Measurements from ENCODE around the gene GDF15.

GRCh38 chr19:18385675-18386542 is at the start of gene GDF15:
- TF ChIP-seq CTCF (IDR thresholded peaks at IDR 0.05 in 2 of 3, conservative IDR thresholded peaks at IDR 0.05 in 1 of 3; ENCODE audit: borderline replicate concordance in 1 of 3, insufficient read depth in 1 of 3, low read depth in 2 of 3, low read length in 2 of 3) = peak in 2 of 3 experiments; percentile 87 to 95; a peak in 5 of 6 replicates
- TF ChIP-seq MAX (IDR thresholded peaks at IDR 0.05) = peak; percentile 64
- peak; percentile 65 for TF ChIP-seq SP1 (IDR thresholded peaks at IDR 0.05; ENCODE audit: low read depth)
- no peak for TF ChIP-seq EZH2 (IDR thresholded peaks at IDR 0.05)
- peak; percentile 100 for TF ChIP-seq POLR2AphosphoS5 (IDR thresholded peaks at IDR 0.05; ENCODE audit: low read depth, low read length)
- TF ChIP-seq RAD21 (IDR thresholded peaks at IDR 0.05; ENCODE audit: low read depth) = peak; percentile 57
- no peak for TF ChIP-seq SRF (IDR thresholded peaks at IDR 0.05; ENCODE audit: low read depth)

All from HCT116 (cell line).